Measurements from ENCODE around the gene NSUN5.
A peak's percentile ranks its signal among the peaks of the same experiment; 100 is the strongest.

The NSUN5 gene

DNA sequence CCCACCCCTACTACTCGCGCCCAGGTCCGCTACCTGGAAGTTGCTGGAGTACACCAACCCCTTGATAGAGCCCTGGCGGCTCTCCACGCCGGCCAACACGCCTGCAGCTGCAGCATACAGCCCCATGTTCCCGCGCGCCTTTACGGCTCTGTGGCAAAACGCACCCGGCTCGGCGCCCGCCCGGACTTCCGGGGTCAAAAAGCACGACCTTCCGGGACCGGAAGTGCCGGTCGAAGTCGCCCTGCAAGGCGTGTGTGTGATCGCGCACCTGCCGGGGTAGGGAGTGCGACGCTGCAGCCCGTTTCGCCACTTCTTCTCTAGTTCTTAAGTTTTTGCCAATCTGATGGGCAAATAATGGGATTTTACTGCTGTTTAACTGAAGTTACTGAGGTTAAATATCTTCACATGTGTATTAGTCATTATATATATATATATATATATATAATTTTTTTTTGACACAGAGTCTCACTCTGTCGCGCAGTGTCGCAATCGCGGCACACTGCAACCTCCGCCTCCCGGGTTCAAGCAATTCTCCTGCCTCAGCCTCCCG is at the start of gene NSUN5:
TSS of gene NSUN5 (minus strand) at position 162 of the 550 bp plus-strand sequence. CDS start at position 126, 36 bp downstream.
- in situ Hi-C loops (cut with HindIII; ENCODE audit: low pct_ligation_motif_present, low pct_unique_long_range_greater_than_20kb, low sequenced_read_pairs): no loop called here
- peak; percentile 87 for DNase-seq

GRCh38 chr7:73356159-73356558 is 47.5 kb upstream of the NSUN5 start:
- in situ Hi-C loops (cut with HindIII; ENCODE audit: low pct_ligation_motif_present, low pct_unique_long_range_greater_than_20kb, low sequenced_read_pairs): no loop called here
- DNase-seq: no peak

GRCh38 chr7:73354821-73355220 is 46.2 kb upstream of the NSUN5 start:
- DNase-seq: no peak

GRCh38 chr7:73354196-73354595 is 45.6 kb upstream of the NSUN5 start:
- DNase-seq: no peak
- in situ Hi-C loops (cut with HindIII; ENCODE audit: low pct_ligation_motif_present, low pct_unique_long_range_greater_than_20kb, low sequenced_read_pairs): no loop called here

More at GRCh38 chr7:73354821-73355220, 46.2 kb upstream of the NSUN5 start:
- in situ Hi-C loops (cut with HindIII; ENCODE audit: low pct_ligation_motif_present, low pct_unique_long_range_greater_than_20kb, low sequenced_read_pairs): no loop called here

GRCh38 chr7:73353243-73353642 is 44.6 kb upstream of the NSUN5 start:
- in situ Hi-C loops (cut with HindIII; ENCODE audit: low pct_ligation_motif_present, low pct_unique_long_range_greater_than_20kb, low sequenced_read_pairs): no loop called here

GRCh38 chr7:73352784-73353183 is 44.2 kb upstream of the NSUN5 start:
- in situ Hi-C loops (cut with HindIII; ENCODE audit: low pct_ligation_motif_present, low pct_unique_long_range_greater_than_20kb, low sequenced_read_pairs): no loop called here
- DNase-seq: no peak

More at GRCh38 chr7:73353243-73353642, 44.6 kb upstream of the NSUN5 start:
- no peak for DNase-seq

- in situ Hi-C loops (cut with HindIII; ENCODE audit: low pct_ligation_motif_present, low pct_unique_long_range_greater_than_20kb, low sequenced_read_pairs): no loop called here
- no peak for DNase-seq
Measured at GRCh38 chr7:73351447-73352167, 43.0 kb upstream of the NSUN5 start.

DNA sequence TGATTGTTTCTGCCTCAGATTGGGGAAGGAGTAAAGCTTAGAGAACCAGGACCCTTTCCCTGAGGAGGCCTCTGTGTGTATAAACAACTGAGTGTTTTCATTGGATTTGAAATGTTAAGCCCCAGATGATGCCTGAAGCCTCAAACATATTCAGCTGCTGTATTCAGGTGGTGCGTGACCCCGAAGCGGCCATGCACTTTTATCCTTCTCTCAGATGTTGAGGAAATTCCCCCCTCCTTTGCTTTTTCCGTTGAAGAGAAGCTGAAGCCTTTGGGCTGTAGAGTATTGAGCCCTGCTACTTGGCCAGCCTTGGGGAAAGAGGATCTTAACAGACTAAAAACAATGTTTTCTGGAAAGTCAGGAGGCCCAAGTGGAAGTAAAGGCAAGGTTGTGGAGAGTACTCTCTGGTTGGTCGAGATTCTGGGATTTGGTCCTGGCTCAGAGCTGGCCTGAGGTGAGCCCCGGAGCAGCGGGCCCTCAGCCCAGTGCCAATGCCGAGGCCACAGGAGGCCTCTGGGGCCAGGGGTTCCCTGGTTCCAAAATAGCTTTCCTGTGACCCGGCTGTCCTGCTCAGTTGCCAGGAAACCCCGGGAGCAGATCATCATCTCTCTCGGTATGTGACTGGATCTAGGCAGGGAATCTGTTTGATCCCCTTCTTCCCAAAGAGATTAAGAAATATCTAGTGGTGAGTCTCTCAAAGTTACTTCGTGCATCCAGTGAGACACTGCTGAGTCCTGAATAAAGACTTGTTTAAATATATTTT is 41.9 kb upstream of the NSUN5 start:
- in situ Hi-C loops (cut with HindIII; ENCODE audit: low pct_ligation_motif_present, low pct_unique_long_range_greater_than_20kb, low sequenced_read_pairs): no loop called here
- no peak for DNase-seq

DNA sequence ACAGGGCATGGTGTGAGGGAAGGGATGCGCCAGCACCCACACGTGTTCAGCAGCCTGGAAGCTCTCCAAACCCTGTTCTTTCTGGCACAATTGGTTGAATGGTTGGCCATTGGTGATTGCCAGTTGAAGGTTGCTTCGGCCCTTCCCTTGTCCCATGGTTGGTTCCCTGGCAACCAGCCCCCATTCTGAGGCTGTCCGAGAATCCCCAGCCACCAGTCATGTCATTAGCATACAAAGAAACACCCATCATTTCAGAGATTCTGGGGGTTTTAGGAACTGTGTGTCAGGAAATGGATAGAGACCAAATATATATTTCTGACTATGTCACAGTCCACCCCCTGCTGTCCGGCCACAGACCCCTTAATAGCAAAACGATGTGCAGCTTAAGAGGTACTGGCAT is 41.1 kb upstream of the NSUN5 start:
- in situ Hi-C loops (cut with HindIII; ENCODE audit: low pct_ligation_motif_present, low pct_unique_long_range_greater_than_20kb, low sequenced_read_pairs): no loop called here
- DNase-seq: no peak

GRCh38 chr7:73345951-73346350 is 37.3 kb upstream of the NSUN5 start:
- in situ Hi-C loops (cut with HindIII; ENCODE audit: low pct_ligation_motif_present, low pct_unique_long_range_greater_than_20kb, low sequenced_read_pairs): no loop called here
- no peak for DNase-seq

DNA sequence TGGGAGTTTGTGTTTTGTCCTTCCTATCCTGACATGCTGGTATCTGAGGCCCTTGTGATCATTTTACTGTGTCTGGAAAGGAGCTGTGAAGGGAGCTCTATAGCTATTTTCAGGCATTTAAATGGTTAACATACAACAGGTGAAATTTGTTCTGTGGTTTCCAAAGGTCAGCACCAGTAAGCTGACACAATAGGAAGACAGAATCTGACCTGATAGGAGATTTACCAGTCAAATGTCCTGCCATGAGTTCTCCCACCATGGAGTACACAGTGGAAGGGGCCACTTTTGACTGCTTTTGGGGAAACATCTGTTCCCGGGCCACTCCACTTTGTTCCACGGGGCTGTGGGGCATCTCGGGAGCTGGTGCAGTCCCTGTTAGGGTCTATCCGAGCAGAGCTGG is 36.9 kb upstream of the NSUN5 start:
- in situ Hi-C loops (cut with HindIII; ENCODE audit: low pct_ligation_motif_present, low pct_unique_long_range_greater_than_20kb, low sequenced_read_pairs): no loop called here
- no peak for DNase-seq

GRCh38 chr7:73343671-73344380 is 35.2 kb upstream of the NSUN5 start:
- in situ Hi-C loops (cut with HindIII; ENCODE audit: low pct_ligation_motif_present, low pct_unique_long_range_greater_than_20kb, low sequenced_read_pairs): loop anchor here (5.0 kb wide), 1 partner anchor 103 kb away; no protein-coding TSS in a partner anchor

GRCh38 chr7:73342645-73343044 is 34.0 kb upstream of the NSUN5 start:
- peak; percentile 42 for DNase-seq
- in situ Hi-C loops (cut with HindIII; ENCODE audit: low pct_ligation_motif_present, low pct_unique_long_range_greater_than_20kb, low sequenced_read_pairs): loop anchor here (5.0 kb wide), 1 partner anchor 105 kb away; no protein-coding TSS in a partner anchor

More at GRCh38 chr7:73343671-73344380, 35.2 kb upstream of the NSUN5 start:
- no peak for DNase-seq

DNA sequence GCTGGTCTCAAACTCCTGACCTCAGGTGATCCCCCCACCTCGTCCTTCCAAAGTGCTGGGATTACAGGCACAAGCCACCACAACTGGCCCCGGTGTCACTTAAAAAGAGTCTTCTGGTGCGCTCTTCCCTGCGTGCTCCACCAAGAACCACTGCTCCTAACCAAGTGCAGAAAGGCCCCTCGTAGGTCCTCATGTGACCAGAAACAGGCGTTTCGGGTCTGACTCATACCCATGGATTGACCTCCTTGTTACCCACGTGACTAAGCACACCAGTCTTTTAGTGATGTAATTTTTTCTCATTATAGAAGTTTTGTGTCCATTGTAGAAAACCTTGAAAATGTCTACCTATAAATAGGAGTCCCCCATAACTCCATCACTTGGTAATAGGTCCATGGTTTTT is 33.3 kb upstream of the NSUN5 start:
- in situ Hi-C loops (cut with HindIII; ENCODE audit: low pct_ligation_motif_present, low pct_unique_long_range_greater_than_20kb, low sequenced_read_pairs): loop anchor here (5.0 kb wide), 1 partner anchor 105 kb away; no protein-coding TSS in a partner anchor

DNA sequence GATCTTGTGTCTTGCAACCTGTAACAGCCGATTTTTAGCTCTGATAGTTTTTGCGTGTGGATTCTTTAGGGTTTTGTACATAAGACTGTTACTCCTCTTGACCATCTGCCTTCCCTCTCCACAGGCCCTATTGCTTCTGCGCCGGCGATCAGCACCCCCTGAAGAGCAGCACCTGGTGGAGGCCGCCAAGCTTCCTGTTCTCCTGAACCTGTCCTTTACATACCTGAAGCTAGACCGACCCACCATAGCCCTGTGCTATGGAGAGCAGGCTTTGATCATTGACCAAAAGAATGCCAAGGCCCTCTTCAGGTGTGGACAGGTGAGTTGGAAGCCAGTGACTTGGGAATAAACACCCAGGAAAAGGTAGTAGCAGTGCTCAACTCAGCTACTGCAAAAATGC is 31.9 kb upstream of the NSUN5 start:
- DNase-seq: no peak
- in situ Hi-C loops (cut with HindIII; ENCODE audit: low pct_ligation_motif_present, low pct_unique_long_range_greater_than_20kb, low sequenced_read_pairs): loop anchor here (5.0 kb wide), 1 partner anchor 107 kb away; no protein-coding TSS in a partner anchor

More for the DNA sequence above, 33.3 kb upstream of the NSUN5 start:
- peak; percentile 60 for DNase-seq

DNA sequence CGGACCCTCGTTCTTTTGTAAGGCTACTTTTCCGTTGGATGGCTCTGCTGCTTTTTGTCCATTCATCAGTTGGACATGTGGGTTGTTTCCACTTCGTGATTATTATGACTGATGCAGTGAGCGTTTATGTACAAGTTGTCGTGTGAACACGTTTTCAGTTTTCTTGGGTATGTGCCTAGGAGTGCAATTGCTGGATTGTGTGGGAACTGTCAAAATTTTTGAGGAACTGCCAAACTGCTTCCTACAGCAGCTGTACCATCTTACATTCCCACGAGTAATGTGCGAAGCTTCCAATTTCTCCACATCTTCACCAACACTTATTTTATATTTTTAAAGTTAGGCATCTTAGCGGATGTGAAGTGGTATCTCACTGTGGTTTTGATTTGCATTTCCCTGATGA is 29.7 kb upstream of the NSUN5 start:
- DNase-seq: no peak
- in situ Hi-C loops (cut with HindIII; ENCODE audit: low pct_ligation_motif_present, low pct_unique_long_range_greater_than_20kb, low sequenced_read_pairs): no loop called here

DNA sequence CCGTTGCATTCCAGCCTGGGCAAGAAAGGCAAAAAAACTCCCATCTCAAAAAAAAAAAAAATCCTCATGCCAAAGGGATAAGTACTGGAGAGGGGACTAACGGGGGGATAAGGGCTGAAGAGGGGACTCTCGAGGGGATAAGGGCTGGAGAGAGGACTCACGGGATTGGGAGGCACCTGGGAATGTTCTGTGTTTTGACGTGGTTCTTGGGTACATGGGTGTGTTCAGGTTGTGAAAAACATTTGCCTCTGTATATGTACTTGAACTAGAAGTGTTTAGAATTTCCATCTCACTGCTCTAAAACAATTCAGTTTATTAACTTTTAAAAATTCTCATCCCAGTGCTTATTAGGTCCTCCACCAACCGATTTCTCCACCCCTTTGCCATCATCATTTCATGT is 23.8 kb upstream of the NSUN5 start:
- in situ Hi-C loops (cut with HindIII; ENCODE audit: low pct_ligation_motif_present, low pct_unique_long_range_greater_than_20kb, low sequenced_read_pairs): no loop called here
- no peak for DNase-seq

- in situ Hi-C loops (cut with HindIII; ENCODE audit: low pct_ligation_motif_present, low pct_unique_long_range_greater_than_20kb, low sequenced_read_pairs): no loop called here
- no peak for DNase-seq
Measured at GRCh38 chr7:73330772-73331171, 22.1 kb upstream of the NSUN5 start.

Data from ACHN (cell line).